RKO (cell line): ENCODE results near the gene ASB10.

Source experiments
- DNase-seq: peaks from one replicate; pipeline ENCODE4 v3.0.0-alpha.2; 2016; ENCODE audit warnings: low spot score

The ASB10 gene

GRCh38 chr7:151135866-151136843 is 50.9 kb downstream of the ASB10 start:
- DNase-seq: no peak

DNA sequence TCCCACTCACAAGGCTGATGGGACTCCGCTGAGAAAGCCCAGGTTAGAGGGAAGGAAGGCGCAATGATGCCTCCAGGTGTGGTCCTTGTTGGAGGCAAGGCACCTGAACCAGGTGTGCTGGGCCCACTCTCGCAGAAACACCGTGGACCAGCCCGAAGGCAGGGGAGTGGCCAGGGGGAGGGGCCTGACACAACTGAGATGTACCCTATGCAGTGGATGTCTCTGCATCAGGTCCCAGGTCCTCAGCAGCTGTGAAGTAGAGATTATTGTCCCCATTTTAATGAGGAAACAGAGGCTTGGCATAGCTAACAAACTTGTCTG is 51.6 kb downstream of the ASB10 start:
- no peak for DNase-seq

DNA sequence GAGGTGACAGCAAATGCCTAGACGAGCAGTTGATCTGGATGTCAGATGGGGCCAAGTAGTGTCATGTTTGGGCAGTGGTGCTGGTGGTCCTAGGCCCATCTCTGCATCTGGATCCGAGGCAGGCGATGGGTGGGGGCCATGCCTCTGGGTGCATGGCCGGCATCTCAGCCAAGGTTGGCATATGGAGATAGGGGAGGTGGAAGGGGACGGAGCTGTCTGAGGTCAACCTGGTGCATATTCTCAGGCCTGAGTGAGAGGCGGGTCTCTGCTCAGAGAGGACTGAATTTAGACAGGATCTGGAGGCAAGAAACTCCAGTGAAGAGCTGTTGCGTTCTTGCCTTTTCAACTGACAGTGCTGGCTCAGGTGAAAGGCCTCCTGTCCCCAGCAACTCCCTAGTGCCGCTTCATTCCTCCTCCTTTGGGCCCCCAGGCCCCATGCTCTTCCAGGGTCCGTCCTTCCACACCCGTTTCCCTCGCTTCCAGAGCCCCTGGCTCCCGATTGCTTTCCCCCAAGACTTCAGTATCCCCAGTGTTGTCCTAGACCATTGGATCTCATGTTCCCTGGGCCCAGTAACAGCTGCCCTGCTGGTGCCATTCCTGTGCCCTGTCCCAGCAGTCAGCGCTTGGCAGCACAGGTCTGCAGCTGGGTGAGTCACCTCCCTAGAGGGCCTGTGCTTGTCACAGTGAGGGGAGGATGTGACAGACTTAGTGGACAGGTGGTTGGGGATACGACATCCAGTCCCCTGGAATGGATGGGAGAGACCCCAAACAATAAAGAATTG is 52.1 kb downstream of the ASB10 start:
- no peak for DNase-seq

- no peak for DNase-seq
Observed at GRCh38 chr7:151133986-151134742, 52.9 kb downstream of the ASB10 start.

GRCh38 chr7:151133266-151133985 is 53.6 kb downstream of the ASB10 start:
- no peak for DNase-seq

GRCh38 chr7:151132461-151133205 is 54.4 kb downstream of the ASB10 start:
- DNase-seq: no peak

GRCh38 chr7:151131592-151132293 is 55.3 kb downstream of the ASB10 start:
- no peak for DNase-seq

GRCh38 chr7:151131224-151131591 is 55.8 kb downstream of the ASB10 start:
- DNase-seq: no peak

DNA sequence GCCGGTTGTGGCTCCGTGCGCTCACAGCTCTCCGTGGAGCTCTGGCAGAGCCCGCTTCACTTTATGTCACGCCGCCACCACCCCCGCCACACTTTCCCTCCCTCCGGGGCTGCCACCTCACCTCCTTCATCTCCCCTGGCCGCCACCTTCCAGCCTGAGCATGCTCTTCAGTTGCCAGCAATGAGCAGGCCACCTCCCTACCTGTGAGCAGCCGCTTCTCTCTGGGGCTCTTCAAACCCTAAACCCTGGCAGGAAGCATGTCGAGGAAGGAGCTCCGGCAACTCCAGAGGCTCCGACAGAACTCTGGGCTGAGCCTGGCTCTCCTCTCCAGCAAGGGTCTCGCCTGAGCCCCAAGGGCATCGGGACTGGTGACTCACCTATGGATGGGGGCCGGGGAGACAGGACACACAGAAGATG is 56.3 kb downstream of the ASB10 start:
- DNase-seq: no peak

DNA sequence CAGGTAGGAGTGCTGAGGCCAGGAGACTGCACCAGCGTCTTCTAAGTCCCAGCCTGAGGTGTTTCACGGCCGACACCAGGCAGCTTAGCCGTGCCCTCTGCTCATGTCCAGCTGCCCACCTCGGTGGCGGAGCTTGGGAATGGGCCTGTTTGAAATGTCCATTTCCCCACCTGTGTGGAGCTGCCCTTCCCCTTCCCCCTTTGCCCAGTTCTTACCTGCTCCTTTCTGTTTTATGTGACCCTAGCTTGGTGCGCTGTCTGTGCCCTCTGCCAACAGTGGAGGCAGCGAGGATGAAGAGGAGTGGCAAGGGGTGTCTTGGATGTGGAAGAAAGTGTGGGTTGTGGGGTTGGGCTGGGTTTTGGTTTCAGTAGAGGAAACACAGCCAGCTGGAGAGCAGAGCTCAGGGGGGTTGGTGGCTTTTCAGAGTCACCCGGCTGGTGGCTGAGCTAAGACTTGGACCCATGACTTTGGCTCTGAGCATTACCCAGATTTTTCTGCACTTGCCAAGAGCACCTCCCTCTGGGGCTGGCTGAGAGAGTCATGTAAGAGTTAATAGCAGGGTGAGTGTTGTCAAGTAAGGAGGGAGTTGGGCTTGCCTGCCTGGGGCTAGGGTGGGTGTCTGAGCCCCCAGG is 57.0 kb downstream of the ASB10 start:
- DNase-seq: no peak

GRCh38 chr7:151129117-151129959 is 57.7 kb downstream of the ASB10 start:
- no peak for DNase-seq

DNA sequence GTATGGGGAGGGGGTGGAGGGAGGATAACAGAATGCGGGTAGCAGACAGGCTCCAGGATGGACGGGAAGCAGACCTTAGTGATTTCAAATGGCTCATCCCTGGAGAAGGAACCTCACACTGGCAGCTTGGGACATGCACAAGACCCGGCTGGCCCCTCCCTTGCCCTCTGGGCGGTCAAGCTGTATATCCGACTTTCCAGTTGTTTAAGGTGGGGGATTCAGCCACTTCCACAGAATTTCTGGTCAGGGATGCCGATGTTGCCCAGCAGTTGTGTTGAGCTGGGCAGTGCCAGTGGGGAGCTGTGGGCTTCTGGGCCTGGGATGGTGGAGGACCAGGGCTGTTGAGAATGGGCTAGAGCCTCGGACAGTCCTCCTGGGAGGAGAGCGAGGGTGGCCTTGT is 58.3 kb downstream of the ASB10 start:
- DNase-seq: no peak

GRCh38 chr7:151128144-151128543 is 58.9 kb downstream of the ASB10 start:
- DNase-seq: no peak

DNA sequence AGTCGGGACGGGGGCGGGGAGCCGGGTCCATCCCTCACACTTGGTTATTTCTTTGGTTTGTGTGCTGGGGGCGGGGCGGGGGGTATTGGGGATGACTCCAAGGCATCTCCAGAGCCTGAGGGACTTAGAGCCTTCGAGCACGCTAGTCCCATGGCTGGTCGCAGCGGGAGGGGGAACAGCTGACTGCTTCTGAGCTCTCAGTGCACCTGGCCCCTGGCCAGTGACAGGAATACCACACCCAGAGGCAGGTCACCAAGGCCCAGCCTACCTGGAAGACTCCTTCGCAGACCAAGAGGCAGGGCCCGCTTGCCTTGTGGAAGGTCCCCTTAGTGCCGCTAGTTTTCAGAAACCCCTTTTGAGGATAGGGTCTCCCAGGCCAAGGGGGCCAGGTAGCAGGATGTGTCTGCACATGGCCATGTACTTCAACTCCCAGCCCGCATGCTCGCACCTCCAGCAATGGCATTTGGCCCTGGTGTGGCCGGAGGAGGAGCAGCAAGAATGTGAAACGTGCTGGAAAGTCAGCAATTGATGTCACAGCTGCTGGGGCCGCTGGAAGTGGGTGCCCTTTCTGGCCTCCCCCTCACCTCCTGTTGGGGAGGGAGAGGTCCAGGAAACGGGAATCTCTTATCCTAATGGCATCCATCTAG is 60.4 kb downstream of the ASB10 start:
- DNase-seq: no peak

DNA sequence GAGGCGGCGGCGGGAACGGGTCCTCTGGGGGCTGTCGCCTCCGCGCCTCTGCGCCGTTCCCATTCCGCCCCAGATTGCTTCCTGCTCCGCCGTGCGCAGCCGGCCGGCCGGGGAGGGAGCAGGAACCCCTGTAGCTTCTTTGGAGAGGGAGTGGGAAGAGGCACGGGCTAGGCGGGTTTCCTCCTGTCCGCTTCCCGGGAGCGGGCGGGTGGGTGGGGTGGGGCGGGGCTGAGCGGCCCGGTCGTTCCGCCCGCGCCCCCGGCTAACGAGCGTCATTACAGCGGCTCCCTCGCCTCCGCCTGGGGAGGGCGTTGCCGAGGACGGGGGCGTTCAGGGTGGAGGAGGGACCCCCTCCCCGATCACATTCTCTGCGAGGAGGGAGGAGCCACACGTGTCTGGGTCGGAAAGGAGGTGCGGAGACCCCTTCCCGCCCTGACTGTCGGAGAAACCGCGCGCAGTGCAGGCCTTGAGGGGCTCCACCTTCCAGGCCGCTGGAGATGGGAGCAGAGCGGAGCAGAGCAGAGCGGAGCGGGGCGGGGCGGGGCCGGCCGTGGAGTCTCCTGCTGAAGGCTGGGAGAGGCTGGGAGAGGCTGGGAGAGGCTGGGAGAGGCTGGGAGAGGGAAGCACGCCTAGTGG is 61.1 kb downstream of the ASB10 start:
- DNase-seq: no peak
